Smooth muscle cell (in vitro differentiated cells): Measurements from ENCODE around the gene FAM20C. TPM values are rescaled to one million over a fixed set of nuclear protein-coding genes. Genes with fewer than 3 reads are reported as not detected.

Experiments
- DNase-seq: peaks from one replicate; lab custom pipeline; 2025; ENCODE audit not compliant: unreplicated experiment; lab: John Stamatoyannopoulos, UW
- H2AFZ ChIP-seq: fragments of 200-600 bp; sonication (generic); 2 replicates; pipeline ENCODE4 v1.6.0; 2016; ENCODE audit warnings: antibody characterized with exemption, low read depth, mild to moderate bottlenecking
- H3F3A ChIP-seq: fragments of 200-600 bp; sonication (generic); 2 replicates; pipeline ENCODE4 v1.6.0; 2017; ENCODE audit warnings: antibody characterized with exemption, low read depth
- H3K27ac ChIP-seq: fragments of 200-600 bp; sonication (generic); 2 replicates; pipeline ENCODE4 v1.5.1; 2016; ENCODE audit warnings: low read depth, mild to moderate bottlenecking
- H3K27me3 ChIP-seq: fragments of 200-600 bp; sonication (generic); 2 replicates; pipeline ENCODE4 v1.6.1; 2016; ENCODE audit warnings: low read depth, mild to moderate bottlenecking
- H3K36me3 ChIP-seq: fragments of 200-600 bp; sonication (generic); 2 replicates; pipeline ENCODE4 v1.5.1; 2016; ENCODE audit warnings: low read depth
- H3K4me1 ChIP-seq: fragments of 200-600 bp; sonication (generic); 2 replicates; pipeline ENCODE4 v1.5.1; 2016; ENCODE audit warnings: low read depth
- H3K4me2 ChIP-seq: fragments of 200-600 bp; sonication (generic); 2 replicates; pipeline ENCODE4 v1.6.0; 2016; ENCODE audit warnings: mild to moderate bottlenecking
- H3K4me3 ChIP-seq: fragments of 200-600 bp; sonication (generic); 2 replicates; pipeline ENCODE4 v1.5.1; 2016; ENCODE audit warnings: mild to moderate bottlenecking
- H3K79me2 ChIP-seq: fragments of 200-600 bp; sonication (generic); 2 replicates; pipeline ENCODE4 v1.6.0; 2016; ENCODE audit warnings: low read depth, mild to moderate bottlenecking
- H3K9ac ChIP-seq: fragments of 200-600 bp; sonication (generic); 2 replicates; pipeline ENCODE4 v1.6.0; 2016; ENCODE audit warnings: low read depth
- H3K9me3 ChIP-seq: fragments of 200-600 bp; sonication (generic); replicated peaks from 2 replicates; pipeline ENCODE4 v1.5.1; 2016; ENCODE audit warnings: low read depth
- H4K20me1 ChIP-seq: fragments of 200-600 bp; sonication (generic); 2 replicates; pipeline ENCODE4 v1.6.0; 2016; ENCODE audit warnings: low read depth
- CTCF ChIP-seq: fragments of 200-600 bp; sonication (generic); IDR thresholded peaks from 2 replicates; pipeline ENCODE4 v1.5.1; 2017; ENCODE audit warnings: borderline replicate concordance, mild to moderate bottlenecking, antibody characterized with exemption; ENCODE audit not compliant: insufficient read depth, poor library complexity, severe bottlenecking
- WGBS: methylation state at CpG from one replicate; pipeline ENCODE4 v1.1.7; 2016; ENCODE audit warnings: low lambda C conversion rate; 5-methylcytosine and 5-hydroxymethylcytosine counted together
- polyA plus RNA-seq: library from polyadenylated mRNA; unstranded; fragments of >200 nt; fragmentation: Nextera tagmentation; extraction: Ambion mirVana; gene quantifications from 2 replicates; pipeline ENCODE4 v1.2.1, GENCODE V29; 2016
- total RNA-seq: library from RNA; depleted of rRNA; stranded (reverse); fragments of >200 nt; gene quantifications from 2 replicates; pipeline ENCODE4 v1.2.3, GENCODE V29; 2014

The FAM20C gene
- total and polyA plus RNA-seq, 2 experiments from 2014 or later, result 5.6 to 6.2 TPM

GRCh38 chr7:303884-304573, 111.7 kb downstream of the FAM20C start:
- Histone ChIP-seq H4K20me1 (no peaks in the 10 kb centered on the region), H3K79me2 (no peaks in the 10 kb centered on the region), H3K9me3 (no peaks in the 10 kb centered on the region), H3K36me3 (no peaks in the 10 kb centered on the region), H3K4me2 (no peak overlapping the region), H3K4me1 (no peaks in the 10 kb centered on the region), H3K9ac (no peak overlapping the region), H3K27ac (no peak overlapping the region), H3F3A (no peaks in the 10 kb centered on the region), H3K27me3 (no peaks in the 10 kb centered on the region), H2AFZ (no peak overlapping the region), H3K4me3 (no peak overlapping the region)
- TF ChIP-seq CTCF, result no peak
- no peak for DNase-seq
- WGBS, result 90% methylated on average over 17 of the region's 24 CpGs

GRCh38 chr7:304574-305409, 112.4 kb downstream of the FAM20C start:
- Histone ChIP-seq H3K36me3 (no peaks in the 10 kb centered on the region), H4K20me1 (no peaks in the 10 kb centered on the region), H3K79me2 (no peaks in the 10 kb centered on the region), H3K4me3 (no peak overlapping the region), H2AFZ (no peak overlapping the region), H3K4me1 (no peaks in the 10 kb centered on the region), H3K27ac (no peak overlapping the region), H3K4me2 (no peak overlapping the region), H3F3A (no peaks in the 10 kb centered on the region), H3K27me3 (no peaks in the 10 kb centered on the region), H3K9ac (no peak overlapping the region), H3K9me3 (no peaks in the 10 kb centered on the region)
- no peak for DNase-seq
- no peak for TF ChIP-seq CTCF
- WGBS, result 90% methylated on average over 19 of the region's 19 CpGs

GRCh38 chr7:305410-306151, 113.2 kb downstream of the FAM20C start:
- no peak overlapping the region for H3K9ac ChIP-seq
- TF ChIP-seq CTCF, result no peak
- H3K27ac ChIP-seq, result no peak overlapping the region
- 94% methylated on average over 35 of the region's 35 CpGs for WGBS
- no peak overlapping the region for H2AFZ ChIP-seq
- H3K4me3 ChIP-seq, result no peak overlapping the region
- H3K36me3 ChIP-seq, result no peaks in the 10 kb centered on the region
- no peaks in the 10 kb centered on the region for H3K79me2 ChIP-seq
- no peaks in the 10 kb centered on the region for H3K9me3 ChIP-seq
- no peaks in the 10 kb centered on the region for H4K20me1 ChIP-seq
- no peak overlapping the region for H3K4me2 ChIP-seq
- H3K27me3 ChIP-seq, result no peaks in the 10 kb centered on the region
- no peaks in the 10 kb centered on the region for H3K4me1 ChIP-seq
- no peaks in the 10 kb centered on the region for H3F3A ChIP-seq
- no peak for DNase-seq
